ENCODE results near the gene RNASE12. TPM values are rescaled to one million over a fixed set of nuclear protein-coding genes. Genes with fewer than 3 reads are reported as not detected.

RNASE12 gene
- total RNA-seq, 2 experiments from 2014 or later, result not detected

DNA sequence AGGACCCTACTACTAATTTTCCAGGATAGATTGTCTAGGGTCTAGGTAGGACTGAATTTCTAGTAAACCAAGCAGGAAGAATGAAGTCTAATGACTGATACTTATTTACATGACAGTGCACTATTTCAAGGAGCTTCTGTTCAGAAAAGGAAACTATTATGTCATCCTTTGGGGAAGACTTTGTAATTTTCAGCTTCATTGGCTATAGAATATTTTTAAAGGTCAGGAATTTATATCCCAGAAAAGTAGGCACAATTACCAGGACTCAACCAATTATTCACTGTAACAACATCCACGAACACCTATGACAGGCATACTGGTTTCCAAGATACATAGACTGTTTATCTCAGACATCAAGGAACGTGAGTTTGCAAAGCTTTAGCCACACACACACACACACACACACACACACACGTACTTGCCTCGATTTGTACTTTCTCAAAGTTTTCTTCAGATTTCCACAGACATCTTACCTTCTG lies 27.1 kb upstream of the RNASE12 start:
- ChIA-PET POLR2A (interaction anchor here (1.5 kb wide), 1 partner anchor 12 kb away, joined by 4 read pairs; no protein-coding TSS in a partner anchor), CTCF (no interaction called here)
- ATAC-seq (ENCODE audit: poor library complexity) (no peak), DNase-seq (no peak)
- H3K36me3 ChIP-seq (ENCODE audit: insufficient read depth, low read length), result no peaks in the 10 kb centered on the region
- intact Hi-C loops (cut with DNase I, micrococcal nuclease), result no loop called here
- Mint-ChIP-seq H3K9me3 (no peaks in the 10 kb centered on the region), H3K27ac (no peak overlapping the region), H3K27me3 (peaks cover 15% of the 10 kb centered on the region), H3K36me3 (ENCODE audit: low read depth) (no peaks in the 10 kb centered on the region), H3K4me3 (peak overlapping the region; percentile 0), H3K4me1 (ENCODE audit: low read depth) (peaks cover 14% of the 10 kb centered on the region)
- no peak overlapping the region for H3K4me3 ChIP-seq (ENCODE audit: low read length)
- TF ChIP-seq, protein P1, sequence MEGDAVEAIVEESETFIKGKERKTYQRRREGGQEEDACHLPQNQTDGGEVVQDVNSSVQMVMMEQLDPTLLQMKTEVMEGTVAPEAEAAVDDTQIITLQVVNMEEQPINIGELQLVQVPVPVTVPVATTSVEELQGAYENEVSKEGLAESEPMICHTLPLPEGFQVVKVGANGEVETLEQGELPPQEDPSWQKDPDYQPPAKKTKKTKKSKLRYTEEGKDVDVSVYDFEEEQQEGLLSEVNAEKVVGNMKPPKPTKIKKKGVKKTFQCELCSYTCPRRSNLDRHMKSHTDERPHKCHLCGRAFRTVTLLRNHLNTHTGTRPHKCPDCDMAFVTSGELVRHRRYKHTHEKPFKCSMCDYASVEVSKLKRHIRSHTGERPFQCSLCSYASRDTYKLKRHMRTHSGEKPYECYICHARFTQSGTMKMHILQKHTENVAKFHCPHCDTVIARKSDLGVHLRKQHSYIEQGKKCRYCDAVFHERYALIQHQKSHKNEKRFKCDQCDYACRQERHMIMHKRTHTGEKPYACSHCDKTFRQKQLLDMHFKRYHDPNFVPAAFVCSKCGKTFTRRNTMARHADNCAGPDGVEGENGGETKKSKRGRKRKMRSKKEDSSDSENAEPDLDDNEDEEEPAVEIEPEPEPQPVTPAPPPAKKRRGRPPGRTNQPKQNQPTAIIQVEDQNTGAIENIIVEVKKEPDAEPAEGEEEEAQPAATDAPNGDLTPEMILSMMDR (IDR thresholded peaks at IDR 0.05), result no peak
- H3K9me3 ChIP-seq (ENCODE audit: control insufficient read depth in 1 of 2, insufficient read depth in 1 of 2, low read length in 2 of 2), result peaks cover 0 to 6% of the 10 kb centered on the region in 2 experiments
- peaks cover 0 to 13% of the 10 kb centered on the region in 2 experiments for H3K27me3 ChIP-seq (ENCODE audit: control insufficient read depth in 1 of 2, insufficient read depth in 2 of 2, low read length in 2 of 2)
- no peak overlapping the region for H3K27ac ChIP-seq (ENCODE audit: low read depth in 1 of 2, low read length in 2 of 2)
- H3K4me1 ChIP-seq (ENCODE audit: insufficient read depth, low read length), result peaks cover 23% of the 10 kb centered on the region

DNA sequence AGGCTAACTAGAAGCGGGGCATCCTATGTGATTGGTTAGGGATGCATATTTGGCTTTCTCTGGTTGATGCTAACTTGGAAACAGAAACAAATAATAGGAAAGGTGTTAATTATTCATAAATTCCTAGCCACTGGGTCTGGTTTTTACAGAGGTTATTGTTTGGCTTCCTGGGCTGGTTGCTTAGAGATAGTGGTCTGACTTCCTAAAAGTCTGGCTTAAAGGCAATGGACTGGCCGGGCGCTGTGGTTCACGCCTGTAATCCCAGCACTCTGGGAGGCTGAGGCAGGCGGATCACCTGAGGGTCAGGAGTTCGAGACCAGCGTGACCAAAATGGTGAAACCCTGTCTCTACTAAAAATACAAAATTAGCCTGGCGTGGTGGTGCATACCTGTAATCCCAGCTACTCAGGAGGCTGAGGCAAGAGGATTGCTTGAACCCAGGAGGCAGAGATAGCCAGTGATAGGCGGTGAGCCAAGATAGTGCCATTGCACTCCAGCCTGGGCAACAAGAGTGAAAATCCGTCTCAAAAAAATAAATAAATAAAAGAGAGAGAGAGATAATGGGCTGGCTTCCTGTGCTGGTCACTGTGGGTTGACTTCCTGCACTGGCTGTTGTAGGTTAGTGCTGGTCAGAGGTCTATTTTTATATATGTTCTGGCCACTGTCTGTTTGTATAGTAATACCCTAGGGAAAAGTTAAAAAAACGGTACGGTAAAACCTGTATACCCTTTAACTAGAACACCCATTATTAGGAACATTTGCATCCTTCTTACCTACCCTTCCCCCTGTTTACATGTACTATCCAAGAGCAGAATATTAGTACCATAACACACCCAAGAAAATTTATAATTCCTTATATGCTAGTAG lies 26.2 kb upstream of the RNASE12 start:
- TF ChIP-seq, protein P1 (IDR thresholded peaks at IDR 0.05), result no peak
- Mint-ChIP-seq H3K4me3 (no peak overlapping the region), H3K4me1 (ENCODE audit: low read depth) (peaks cover 5% of the 10 kb centered on the region), H3K36me3 (ENCODE audit: low read depth) (no peaks in the 10 kb centered on the region), H3K27me3 (peaks cover 15% of the 10 kb centered on the region), H3K9me3 (no peaks in the 10 kb centered on the region), H3K27ac (no peak overlapping the region)
- peaks cover 19% of the 10 kb centered on the region for H3K4me1 ChIP-seq (ENCODE audit: insufficient read depth, low read length)
- intact Hi-C loops (cut with DNase I, micrococcal nuclease), result no loop called here
- ChIA-PET POLR2A (no interaction called here), CTCF (no interaction called here)
- H3K4me3 ChIP-seq (ENCODE audit: low read length), result no peak overlapping the region
- DNase-seq (no peak), ATAC-seq (ENCODE audit: poor library complexity) (no peak)
- no peaks in the 10 kb centered on the region for H3K36me3 ChIP-seq (ENCODE audit: insufficient read depth, low read length)
- H3K9me3 ChIP-seq (ENCODE audit: control insufficient read depth in 1 of 2, insufficient read depth in 1 of 2, low read length in 2 of 2), result no peaks in the 10 kb centered on the region
- H3K27ac ChIP-seq (ENCODE audit: low read depth in 1 of 2, low read length in 2 of 2), result no peak overlapping the region
- peaks cover 0 to 10% of the 10 kb centered on the region in 2 experiments for H3K27me3 ChIP-seq (ENCODE audit: control insufficient read depth in 1 of 2, insufficient read depth in 2 of 2, low read length in 2 of 2)

DNA sequence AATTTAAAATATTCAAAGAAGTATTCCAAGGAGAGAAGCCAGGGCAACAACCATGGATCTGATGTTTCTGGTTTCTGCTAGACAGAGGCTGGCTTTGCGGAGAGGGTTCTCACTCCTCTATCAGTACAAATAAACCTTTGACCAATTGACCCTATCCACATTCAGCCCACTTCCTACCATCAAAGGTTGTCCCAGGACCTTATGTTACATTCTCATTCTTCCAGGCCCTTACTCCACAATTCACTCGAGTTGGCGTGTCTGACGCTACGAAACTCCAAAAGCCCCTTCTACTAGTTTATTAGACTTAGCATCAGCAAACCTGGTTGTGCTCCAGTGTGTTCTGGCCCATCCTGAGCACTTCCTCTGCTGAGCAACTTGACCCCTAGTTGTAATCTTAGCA lies 24.8 kb upstream of the RNASE12 start:
- H3K4me1 Mint-ChIP-seq (ENCODE audit: low read depth), result no peaks in the 10 kb centered on the region
- ATAC-seq (ENCODE audit: poor library complexity), result no peak
- intact Hi-C loops (cut with DNase I, micrococcal nuclease), result loop anchor here in 1 of 2 experiments (2.0 kb wide), 1 partner anchor 15 kb away; no protein-coding TSS in a partner anchor
- Histone ChIP-seq H3K9me3 (ENCODE audit: control insufficient read depth in 1 of 2, insufficient read depth in 1 of 2, low read length in 2 of 2) (no peaks in the 10 kb centered on the region), H3K27ac (ENCODE audit: low read depth in 1 of 2, low read length in 2 of 2) (no peak overlapping the region), H3K36me3 (ENCODE audit: insufficient read depth, low read length) (no peaks in the 10 kb centered on the region), H3K4me3 (ENCODE audit: low read length) (no peak overlapping the region), H3K27me3 (ENCODE audit: control insufficient read depth in 1 of 2, insufficient read depth in 2 of 2, low read length in 2 of 2) (no peaks in the 10 kb centered on the region), H3K4me1 (ENCODE audit: insufficient read depth, low read length) (peaks cover 22% of the 10 kb centered on the region)
- no peaks in the 10 kb centered on the region for H3K36me3 Mint-ChIP-seq (ENCODE audit: low read depth)
- no peak for DNase-seq
- TF ChIP-seq, protein P1 (IDR thresholded peaks at IDR 0.05), result no peak
- H3K4me3 Mint-ChIP-seq, result no peak overlapping the region
- H3K9me3 Mint-ChIP-seq, result no peaks in the 10 kb centered on the region
- H3K27ac Mint-ChIP-seq, result no peak overlapping the region
- ChIA-PET CTCF (no interaction called here), POLR2A (no interaction called here)
- H3K27me3 Mint-ChIP-seq, result peaks cover 15% of the 10 kb centered on the region
